ENCODE results near the gene NRSN2. TPM values are rescaled to one million over a fixed set of nuclear protein-coding genes. Genes with fewer than 3 reads are reported as not detected.

Gene NRSN2
- total RNA-seq, 1 experiment from 2014 or later: 43.4 TPM

GRCh38 chr20:363319-364078 lies 16.6 kb downstream of the NRSN2 start:
- no peaks in the 10 kb centered on the region for H3K27me3 ChIP-seq (replicated peaks; ENCODE audit: insufficient read depth, low read depth, low read length, poor library complexity)
- no peak for TF ChIP-seq EZH2 (IDR thresholded peaks at IDR 0.05; ENCODE audit: borderline replicate concordance, low read depth, low read length, poor library complexity, severe bottlenecking)
- TF ChIP-seq CTCF (conservative IDR thresholded peaks at IDR 0.05; ENCODE audit: low read depth, low read length): no peak
- ChIA-PET CTCF (interaction anchor here (1.5 kb wide), 1 partner anchor 68 kb away, joined by 5 read pairs; no protein-coding TSS in a partner anchor), POLR2A (ENCODE audit: low non-redundant PET) (interaction anchor here (1.3 kb wide), 1 partner anchor 8 kb away, joined by 5 read pairs; no protein-coding TSS in a partner anchor)
- no TSS peak for BruUV-seq (replicated peaks)
- DNase-seq (ENCODE audit: low spot score): no peak
- intact Hi-C loops (cut with micrococcal nuclease; ENCODE audit: unreplicated experiment): no loop called here
- peak overlapping the region; percentile 17 for H3K27ac ChIP-seq (ENCODE audit: low read depth, low read length, poor library complexity, severe bottlenecking)
- H3K4me3 ChIP-seq (ENCODE audit: low read depth, low read length, poor library complexity, severe bottlenecking): no peak overlapping the region
- no peaks in the 10 kb centered on the region for H3K36me3 ChIP-seq (ENCODE audit: insufficient read depth, low read length, poor library complexity, severe bottlenecking)
- H3K4me1 ChIP-seq (ENCODE audit: insufficient read depth, low read length, poor library complexity, severe bottlenecking): peaks cover 37% of the 10 kb centered on the region
- no peaks in the 10 kb centered on the region for H3K9me3 ChIP-seq (ENCODE audit: low read depth, low read length, poor library complexity, severe bottlenecking)

GRCh38 chr20:364905-365794 lies 18.2 kb downstream of the NRSN2 start:
- H3K36me3 ChIP-seq (ENCODE audit: insufficient read depth, low read length, poor library complexity, severe bottlenecking): no peaks in the 10 kb centered on the region
- CTCF ChIA-PET: interaction anchor here (0.6 kb wide), 1 partner anchor 280 kb away, joined by 3 read pairs; no protein-coding TSS in a partner anchor
- no peaks in the 10 kb centered on the region for H3K27me3 ChIP-seq (replicated peaks; ENCODE audit: insufficient read depth, low read depth, low read length, poor library complexity)
- TF ChIP-seq EZH2 (IDR thresholded peaks at IDR 0.05; ENCODE audit: borderline replicate concordance, low read depth, low read length, poor library complexity, severe bottlenecking) (no peak), CTCF (conservative IDR thresholded peaks at IDR 0.05; ENCODE audit: low read depth, low read length) (no peak)
- H3K4me1 ChIP-seq (ENCODE audit: insufficient read depth, low read length, poor library complexity, severe bottlenecking): peaks cover 33% of the 10 kb centered on the region
- intact Hi-C loops (cut with micrococcal nuclease; ENCODE audit: unreplicated experiment): no loop called here
- H3K27ac ChIP-seq (ENCODE audit: low read depth, low read length, poor library complexity, severe bottlenecking): no peak overlapping the region
- no TSS peak for BruUV-seq (replicated peaks)
- DNase-seq (ENCODE audit: low spot score): no peak
- POLR2A ChIA-PET (ENCODE audit: low non-redundant PET): no interaction called here
- no peak overlapping the region for H3K4me3 ChIP-seq (ENCODE audit: low read depth, low read length, poor library complexity, severe bottlenecking)
- no peaks in the 10 kb centered on the region for H3K9me3 ChIP-seq (ENCODE audit: low read depth, low read length, poor library complexity, severe bottlenecking)

DNA sequence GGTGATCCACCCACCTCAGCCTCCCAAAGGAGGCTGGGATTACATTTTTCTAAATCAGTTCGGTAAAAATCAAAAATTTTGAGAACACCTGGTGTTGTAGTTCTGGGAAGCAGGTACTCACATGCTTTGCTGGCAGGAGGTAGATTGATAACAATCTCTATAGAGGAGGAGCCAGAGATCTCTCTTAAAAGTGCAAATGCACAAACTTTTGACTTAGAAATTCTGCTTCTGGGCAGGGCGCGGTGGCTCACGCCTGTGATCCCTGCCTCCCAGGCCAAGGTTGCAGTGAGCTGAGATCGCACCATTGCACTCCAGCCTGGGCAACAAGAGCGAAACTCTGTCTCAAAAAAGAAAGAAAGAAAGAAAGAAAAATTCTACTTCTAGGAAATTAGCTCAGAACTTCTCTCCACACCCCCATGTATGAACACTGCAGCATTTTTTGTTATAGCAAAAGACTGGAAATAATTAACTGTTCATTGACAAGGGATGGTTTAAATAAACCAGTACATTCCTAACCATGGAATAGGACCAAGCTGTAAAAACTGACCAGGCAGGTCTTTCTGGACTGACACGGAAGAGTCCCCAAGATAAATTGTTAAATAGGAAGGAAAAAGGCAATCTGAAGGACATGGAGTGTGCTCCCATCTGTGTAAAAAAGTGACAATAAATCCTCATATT lies 19.3 kb downstream of the NRSN2 start:
- H3K27ac ChIP-seq (ENCODE audit: low read depth, low read length, poor library complexity, severe bottlenecking): no peak overlapping the region
- peaks cover 26% of the 10 kb centered on the region for H3K4me1 ChIP-seq (ENCODE audit: insufficient read depth, low read length, poor library complexity, severe bottlenecking)
- POLR2A ChIA-PET (ENCODE audit: low non-redundant PET): no interaction called here
- H3K9me3 ChIP-seq (ENCODE audit: low read depth, low read length, poor library complexity, severe bottlenecking): no peaks in the 10 kb centered on the region
- no peaks in the 10 kb centered on the region for H3K36me3 ChIP-seq (ENCODE audit: insufficient read depth, low read length, poor library complexity, severe bottlenecking)
- no TSS peak for BruUV-seq (replicated peaks)
- intact Hi-C loops (cut with micrococcal nuclease; ENCODE audit: unreplicated experiment): no loop called here
- TF ChIP-seq EZH2 (IDR thresholded peaks at IDR 0.05; ENCODE audit: borderline replicate concordance, low read depth, low read length, poor library complexity, severe bottlenecking) (no peak), CTCF (conservative IDR thresholded peaks at IDR 0.05; ENCODE audit: low read depth, low read length) (no peak)
- no peak overlapping the region for H3K4me3 ChIP-seq (ENCODE audit: low read depth, low read length, poor library complexity, severe bottlenecking)
- CTCF ChIA-PET: interaction anchor here (0.6 kb wide), 1 partner anchor 279 kb away, joined by 3 read pairs; no protein-coding TSS in a partner anchor
- H3K27me3 ChIP-seq (replicated peaks; ENCODE audit: insufficient read depth, low read depth, low read length, poor library complexity): no peaks in the 10 kb centered on the region
- no peak for DNase-seq (ENCODE audit: low spot score)
